Measurements from ENCODE around the gene RBM17. TPM values are rescaled to one million over a fixed set of nuclear protein-coding genes. Genes with fewer than 3 reads are reported as not detected.
"Not testable (repeated sequence)": the region's sequence is repeated elsewhere in the genome, so short reads cannot be mapped to it uniquely, and the experiment has no call there.

RBM17 gene
- polyA plus RNA-seq, 4 donors = 133 to 204 (median 149) TPM

DNA sequence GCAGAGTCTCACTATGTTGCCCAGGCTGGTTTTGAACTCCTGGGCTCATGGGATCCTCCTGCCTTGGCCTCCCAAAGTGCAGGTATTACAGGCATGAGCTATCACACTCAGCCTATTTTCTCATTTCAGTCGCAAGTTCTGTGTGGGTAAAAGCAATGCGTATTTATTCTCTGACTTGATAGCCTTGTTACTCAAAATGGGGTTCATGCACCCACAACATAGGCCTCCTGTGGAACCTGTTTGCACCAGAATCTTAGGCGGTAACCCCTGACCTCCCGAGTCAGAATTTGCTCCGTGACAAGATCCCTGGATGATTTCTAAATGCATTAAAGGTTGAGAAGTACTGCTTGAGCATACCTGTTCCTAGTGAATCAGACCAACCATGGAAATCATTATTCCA, 34.0 kb upstream of the RBM17 start:
- DNase-seq (ENCODE audit: low read depth in 4 of 4, low spot score in 3 of 4) = no peak

DNA sequence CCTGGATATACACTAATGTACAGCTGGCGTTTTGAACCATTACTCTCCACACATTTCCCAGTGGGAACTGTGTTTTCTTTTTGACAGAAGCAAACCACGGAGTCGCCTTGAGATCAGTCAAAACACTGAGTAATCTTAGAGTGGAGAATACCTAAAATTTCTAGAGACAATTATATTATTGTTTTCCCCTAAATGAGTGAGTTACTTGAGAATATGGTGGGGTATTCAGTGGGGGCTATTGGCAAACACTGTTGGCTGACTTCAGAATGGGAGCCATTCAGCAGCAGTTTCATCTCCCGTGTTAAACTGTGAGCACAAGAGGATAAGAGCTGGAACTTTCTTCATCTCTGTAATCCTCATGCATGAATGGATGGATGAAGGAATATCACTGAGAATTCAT, 32.9 kb upstream of the RBM17 start:
- no peak for DNase-seq (ENCODE audit: low read depth in 4 of 4, low spot score in 3 of 4)

GRCh38 chr10:6056411-6057135, 32.3 kb upstream of the RBM17 start:
- DNase-seq (ENCODE audit: low read depth in 4 of 4, low spot score in 3 of 4) = no peak

DNA sequence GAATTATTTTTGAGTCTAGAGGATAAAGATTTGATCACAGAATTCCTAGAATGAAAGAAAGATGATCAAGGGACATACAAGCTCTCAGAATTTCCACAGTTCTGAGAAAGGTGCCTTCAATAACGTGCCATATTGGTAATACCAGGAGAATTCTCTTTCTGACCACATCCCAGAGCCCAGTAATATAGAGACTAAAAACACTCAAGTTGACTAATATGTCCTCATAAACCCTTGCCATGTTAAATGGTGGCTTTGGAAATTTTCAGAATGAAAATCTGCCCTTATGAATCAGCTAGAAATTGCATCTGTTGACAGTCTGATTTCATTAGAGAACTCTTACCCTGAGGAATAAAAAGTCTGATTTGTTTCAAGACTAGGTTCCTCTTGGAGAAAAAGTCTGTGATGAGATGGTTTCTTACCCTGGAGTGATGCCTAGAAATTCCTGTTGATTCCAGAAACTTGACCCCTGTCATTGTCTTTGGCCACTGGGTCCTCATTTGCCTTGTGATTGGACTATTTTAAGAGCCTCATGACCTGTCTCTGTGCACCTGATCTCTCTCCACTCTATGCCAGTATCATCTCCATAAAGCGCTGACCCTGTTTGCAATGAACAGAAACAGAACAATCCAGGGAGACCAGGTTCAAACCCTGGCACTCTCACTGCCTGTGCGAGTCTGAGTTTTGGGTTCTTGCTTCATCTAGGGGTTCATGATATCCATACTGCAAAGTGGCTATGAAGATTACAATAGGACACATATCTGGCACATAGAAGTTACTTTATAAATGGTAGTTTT, 30.0 kb upstream of the RBM17 start:
- DNase-seq (ENCODE audit: low read depth in 4 of 4, low spot score in 3 of 4) = no peak

DNA sequence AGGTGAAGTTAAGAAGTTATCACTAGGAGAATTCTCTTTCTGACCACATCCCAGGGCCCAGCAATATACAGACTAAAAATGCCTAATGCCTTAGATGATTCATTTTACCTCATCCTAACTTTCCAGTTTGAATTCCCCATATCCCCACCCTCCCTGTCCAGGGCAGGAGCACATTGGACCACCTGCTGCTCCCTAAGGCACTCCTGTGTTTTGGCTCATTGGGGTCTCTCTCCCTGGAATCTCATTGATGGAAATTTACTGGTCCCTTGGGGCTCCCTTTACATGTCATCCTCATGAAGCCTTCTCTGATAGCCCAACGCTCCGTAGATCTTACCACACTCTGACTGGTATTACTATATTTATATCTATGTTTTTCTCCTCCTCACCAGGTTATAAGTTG, 29.3 kb upstream of the RBM17 start:
- DNase-seq (ENCODE audit: low read depth in 4 of 4, low spot score in 3 of 4) = no peak

DNA sequence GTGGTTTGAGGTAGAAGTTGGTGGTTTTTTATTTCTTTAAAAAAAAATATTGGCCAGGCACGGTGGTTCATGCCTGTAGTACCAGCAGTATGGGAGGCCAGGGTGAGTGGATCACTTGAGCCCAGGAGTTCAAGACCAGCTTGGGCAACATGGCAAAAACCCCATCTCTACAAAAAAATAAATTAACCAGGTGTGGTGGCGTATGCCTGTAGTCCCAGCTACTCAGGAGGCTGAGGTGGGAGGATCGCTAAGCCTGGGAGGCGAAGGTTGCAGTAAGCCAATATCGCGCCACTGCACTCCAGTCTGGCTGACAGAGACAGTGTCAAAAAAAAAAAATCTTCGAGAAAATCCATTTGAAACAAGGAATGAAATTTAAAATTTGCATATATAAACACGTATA, 27.8 kb upstream of the RBM17 start:
- DNase-seq (ENCODE audit: low read depth in 4 of 4, low spot score in 3 of 4) = no peak

DNA sequence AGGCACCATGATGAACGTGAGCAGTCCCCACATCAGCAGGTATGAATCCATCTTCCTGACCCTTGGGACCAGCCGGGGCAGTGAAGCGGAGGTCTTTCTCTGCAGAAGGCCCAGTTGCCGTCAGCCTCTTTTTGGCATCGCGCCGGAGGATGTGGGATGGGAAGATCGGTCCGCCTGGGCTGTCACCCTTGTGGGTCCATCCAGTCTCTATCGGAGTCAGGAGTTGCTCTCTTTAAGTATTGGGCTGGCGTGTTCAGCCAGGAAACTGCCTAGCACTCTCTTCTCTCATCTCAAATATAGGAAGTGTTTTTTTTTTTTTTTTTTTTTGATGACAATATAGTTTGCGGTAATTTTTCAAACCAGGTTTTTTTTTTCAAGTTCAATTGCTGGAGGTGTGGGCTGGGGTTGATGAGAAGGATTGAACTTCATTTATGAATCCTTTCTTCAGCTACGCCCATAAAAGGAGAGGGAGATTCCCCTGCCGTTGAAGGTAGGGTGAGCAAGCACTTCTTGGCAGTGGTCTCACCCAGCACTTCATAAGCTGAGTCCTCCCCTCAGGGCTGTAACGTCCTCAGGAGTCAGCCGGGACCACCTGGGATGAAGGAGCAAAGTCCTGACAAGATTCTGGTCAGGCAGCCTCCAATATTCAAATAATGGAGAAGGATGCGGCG, 26.6 kb upstream of the RBM17 start, which contains the start of gene IL2RA:
Gene IL2RA (minus strand): TSS at position 267 of the 671 bp plus-strand sequence. CDS start 216 bp downstream, at position 51.
- no peak for DNase-seq (ENCODE audit: low read depth in 4 of 4, low spot score in 3 of 4)

DNA sequence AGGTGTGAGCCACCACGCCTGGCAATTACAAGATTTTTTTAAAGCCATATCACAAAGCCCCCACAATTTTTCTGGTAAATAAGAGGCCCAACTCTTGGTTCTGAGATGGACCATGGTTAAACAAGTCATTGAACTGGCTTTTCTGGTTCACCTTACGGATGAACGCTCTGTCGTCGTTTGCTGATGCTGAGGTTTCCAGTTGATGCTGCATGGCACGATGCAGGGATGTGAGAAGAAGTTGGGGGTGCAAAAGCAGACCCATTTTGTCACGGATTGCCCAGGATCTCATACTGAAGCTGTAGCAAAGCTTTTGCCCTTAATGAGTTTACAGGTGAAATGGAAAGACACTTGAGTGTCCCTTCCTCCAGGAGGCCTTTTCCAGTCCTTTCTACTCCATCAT, 24.7 kb upstream of the RBM17 start:
- no peak for DNase-seq (ENCODE audit: low read depth in 4 of 4, low spot score in 3 of 4)

GRCh38 chr10:6064726-6065125, 24.1 kb upstream of the RBM17 start:
- DNase-seq (ENCODE audit: low read depth in 4 of 4, low spot score in 3 of 4) = not testable (repeated sequence)

- no peak for DNase-seq (ENCODE audit: low read depth in 4 of 4, low spot score in 3 of 4)
Observed at GRCh38 chr10:6065406-6065805, 23.4 kb upstream of the RBM17 start.

DNA sequence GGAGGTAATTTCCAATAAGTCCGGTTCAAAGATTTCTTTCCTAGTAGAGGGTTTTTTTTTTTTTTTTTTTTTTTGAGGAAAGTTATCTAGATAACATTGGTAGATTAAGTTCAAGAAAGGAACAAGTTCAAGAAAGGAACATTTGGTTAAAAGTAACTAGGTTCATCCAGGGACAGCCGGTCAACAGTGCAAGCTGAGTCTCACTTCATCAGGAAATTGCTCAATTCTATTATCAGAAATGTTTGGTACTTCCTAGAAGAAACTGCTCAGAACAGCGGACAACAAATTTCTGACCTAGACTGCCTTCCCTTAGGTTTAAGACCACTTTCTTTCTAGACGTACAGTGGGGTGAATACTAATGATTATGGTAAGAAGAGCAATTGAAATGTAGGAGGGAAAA, 23.0 kb upstream of the RBM17 start:
- DNase-seq (ENCODE audit: low read depth in 4 of 4, low spot score in 3 of 4) = no peak

DNA sequence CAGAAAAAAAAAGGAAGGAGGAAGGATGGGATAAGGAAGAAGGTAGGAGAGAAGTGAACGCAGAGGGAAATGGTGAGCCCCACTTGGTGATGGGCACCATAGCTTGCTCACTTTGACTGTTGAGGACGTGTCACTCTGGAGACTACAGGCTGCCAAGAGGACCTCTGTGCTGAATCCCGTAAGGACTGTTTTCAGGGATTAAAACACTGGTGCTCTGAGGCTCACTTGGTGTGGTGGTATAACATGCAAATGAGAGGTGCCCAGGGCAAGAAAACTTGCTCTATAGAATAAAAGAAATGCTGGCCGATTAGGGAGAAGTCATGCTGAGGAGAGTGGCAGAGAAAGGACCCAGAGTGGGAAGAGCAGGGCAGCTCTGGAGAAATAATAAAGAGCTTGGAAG, 21.4 kb upstream of the RBM17 start:
- no peak for DNase-seq (ENCODE audit: low read depth in 4 of 4, low spot score in 3 of 4)

DNA sequence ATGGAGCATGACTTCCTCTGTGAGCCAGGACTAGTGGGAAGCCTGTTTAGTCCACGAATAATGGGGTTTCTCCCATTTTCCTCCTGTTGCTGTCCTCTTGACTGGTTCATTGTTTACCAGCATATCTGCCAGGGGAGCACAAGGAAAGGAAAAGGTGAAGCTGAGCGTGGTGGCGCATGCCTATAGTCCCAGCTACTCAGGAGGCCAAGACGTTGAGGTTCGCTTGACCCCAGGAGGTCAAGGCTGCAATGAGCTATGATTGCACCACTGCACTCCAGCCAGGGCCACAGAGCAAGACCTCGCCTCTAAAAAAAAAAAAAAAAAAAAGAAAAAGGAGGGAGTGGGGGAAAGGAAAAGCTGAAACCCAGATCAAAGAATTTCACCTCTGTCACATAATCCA, 20.8 kb upstream of the RBM17 start:
- no peak for DNase-seq (ENCODE audit: low read depth in 4 of 4, low spot score in 3 of 4)

- no peak for DNase-seq (ENCODE audit: low read depth in 4 of 4, low spot score in 3 of 4)
Observed at GRCh38 chr10:6068422-6068821, 20.4 kb upstream of the RBM17 start.

GRCh38 chr10:6069081-6069931, 19.5 kb upstream of the RBM17 start:
- no peak for DNase-seq (ENCODE audit: low read depth in 4 of 4, low spot score in 3 of 4)

DNA sequence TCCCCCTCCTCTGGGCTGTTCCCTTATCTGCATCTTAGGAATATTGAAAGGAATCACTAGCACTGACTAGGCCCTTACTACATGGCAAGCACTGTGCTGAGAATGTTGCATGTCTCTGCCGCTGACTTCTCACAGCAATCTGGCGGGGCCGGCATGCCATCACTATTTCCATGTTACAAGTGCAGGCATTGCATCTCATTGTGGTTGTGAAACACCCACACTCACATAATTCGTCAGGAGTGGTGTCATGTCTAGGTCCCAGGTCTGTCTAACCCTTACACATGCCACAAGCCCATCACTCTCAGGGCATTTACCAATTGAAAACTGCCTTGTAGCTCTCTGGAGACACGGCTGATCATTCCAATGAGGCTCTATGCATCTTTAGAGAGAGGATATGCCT, 18.2 kb upstream of the RBM17 start:
- DNase-seq (ENCODE audit: low read depth in 4 of 4, low spot score in 3 of 4) = no peak

DNA sequence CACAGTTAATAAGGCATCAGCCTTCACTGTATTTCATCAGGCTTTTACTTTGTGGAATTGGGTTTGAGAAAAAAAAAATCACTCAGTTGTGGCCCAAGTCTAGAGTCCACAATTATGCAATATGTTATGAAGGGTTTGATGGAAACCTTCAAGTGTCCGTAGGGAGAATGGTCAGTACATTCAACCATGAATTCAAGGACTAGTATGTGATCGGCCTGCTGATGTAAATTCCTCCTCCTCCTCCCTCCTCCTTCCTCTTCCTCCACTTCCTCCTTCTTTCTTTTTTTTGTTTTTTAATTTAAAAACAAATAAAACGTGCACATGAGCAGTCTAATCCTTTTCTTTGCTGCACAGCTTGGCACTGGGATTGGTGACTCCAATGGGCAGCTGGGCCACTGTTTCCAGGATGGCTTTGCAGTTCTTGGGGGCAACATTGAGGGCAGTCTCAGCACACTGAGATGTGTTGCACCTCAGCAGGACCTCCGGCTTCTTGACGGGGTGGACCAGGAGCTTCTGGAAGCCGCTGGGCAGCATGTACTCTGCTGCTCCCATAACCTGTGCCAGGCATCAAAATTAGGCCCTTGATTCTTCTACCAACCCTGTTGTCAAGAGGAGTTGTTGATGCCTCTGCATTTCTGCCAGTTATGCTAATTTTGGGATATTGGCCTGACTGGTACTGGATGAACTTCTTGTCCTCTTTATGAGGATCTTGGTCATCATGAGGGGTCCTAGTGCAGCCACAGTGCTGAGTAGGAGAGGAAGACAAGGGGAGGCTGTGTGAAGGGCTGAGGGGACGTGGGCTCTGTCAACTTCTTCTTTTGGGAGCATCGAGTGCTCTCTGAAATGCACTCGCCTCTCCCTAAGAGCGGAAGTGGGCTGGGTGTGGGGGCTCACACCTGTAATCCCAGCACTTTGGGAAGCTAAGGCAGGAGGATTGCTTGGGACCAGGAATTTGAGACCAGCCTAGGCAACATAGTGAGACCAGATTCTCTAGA, 17.4 kb upstream of the RBM17 start:
- no peak for DNase-seq (ENCODE audit: low read depth in 4 of 4, low spot score in 3 of 4)

GRCh38 chr10:6072215-6072934, 16.5 kb upstream of the RBM17 start:
- DNase-seq (ENCODE audit: low read depth in 4 of 4, low spot score in 3 of 4) = no peak

All from left renal pelvis (tissue), 4 donors.